Peyer's patch (tissue), 4 donors: ENCODE measurements around the gene EMILIN3.

Experiments used
- CTCF ChIP-seq, 6 experiments: fragments of 450-650 bp in 4 of 6; fragments of 200-600 bp in 2 of 6; sonication (generic) in 1 of 6; IDR thresholded peaks; one replicate each; pipeline ENCODE4 v1.5.1; 2017 to 2019; ENCODE audit warnings: antibody characterized with exemption in 6 of 6, mild to moderate bottlenecking in 3 of 6, moderate library complexity in 1 of 6
- POLR2A ChIP-seq, 2 donors: fragments of 450-650 bp; IDR thresholded peaks; one replicate each; pipeline ENCODE4 v1.5.1; 2017; ENCODE audit warnings: antibody characterized with exemption in 2 of 2, mild to moderate bottlenecking in 2 of 2, moderate library complexity in 2 of 2

GRCh38 chr20:41364236-41364855, 2.3 kb downstream of the EMILIN3 start:
- TF ChIP-seq CTCF (IDR thresholded peaks at IDR 0.05) (no peak), POLR2A (IDR thresholded peaks at IDR 0.05) (no peak)
